Measurements from ENCODE around the gene PSG3. TPM values are rescaled to one million over a fixed set of nuclear protein-coding genes. Genes with fewer than 3 reads are reported as not detected.
"Not testable (repeated sequence)": the region's sequence is repeated elsewhere in the genome, so short reads cannot be mapped to it uniquely, and the experiment has no call there.

PSG3 gene
- total and polyA plus RNA-seq, 11 donors = not detected

GRCh38 chr19:42764836-42765235 is 24.6 kb upstream of the PSG3 start:
- intact Hi-C loops (cut with DNase I) = no loop called here
- 77 to 82% (median 79%) methylated on average over 3 of the region's 3 CpGs for WGBS, 4 donors
- TF ChIP-seq CTCF (IDR thresholded peaks at IDR 0.05) (no peak), POLR2A (IDR thresholded peaks at IDR 0.05) (no peak)
- H3K36me3 ChIP-seq = no peaks in the 10 kb centered on the region
- no peaks in the 10 kb centered on the region for H3K9me3 ChIP-seq
- ATAC-seq = no peak
- no peak overlapping the region for H3K27ac ChIP-seq
- no peaks in the 10 kb centered on the region for H3K27me3 ChIP-seq
- H3K4me3 ChIP-seq = no peak overlapping the region
- no peak for DNase-seq
- H3K4me1 ChIP-seq = no peaks in the 10 kb centered on the region

GRCh38 chr19:42762789-42763188 is 22.5 kb upstream of the PSG3 start:
- intact Hi-C loops (cut with DNase I) = no loop called here
- no peak overlapping the region for H3K27ac ChIP-seq
- H3K9me3 ChIP-seq = no peaks in the 10 kb centered on the region
- no peak for TF ChIP-seq CTCF (IDR thresholded peaks at IDR 0.05)
- no peak for TF ChIP-seq POLR2A (IDR thresholded peaks at IDR 0.05)
- WGBS, 4 donors = 82 to 95% (median 89%) methylated on average over 2 of the region's 2 CpGs
- no peak overlapping the region for H3K4me3 ChIP-seq
- no peak for ATAC-seq
- H3K27me3 ChIP-seq = no peaks in the 10 kb centered on the region
- no peak for DNase-seq
- H3K36me3 ChIP-seq = no peaks in the 10 kb centered on the region
- H3K4me1 ChIP-seq = no peaks in the 10 kb centered on the region

- intact Hi-C loops (cut with DNase I); H3K4me1 ChIP-seq; H3K9me3 ChIP-seq; H3K27me3 ChIP-seq; H3K36me3 ChIP-seq; ATAC-seq; H3K4me3 ChIP-seq; DNase-seq; H3K27ac ChIP-seq: not testable (repeated sequence)
- WGBS, 4 donors = 50 to 100% (median 71%) methylated on average over 1 of the region's 1 CpG
Measured at GRCh38 chr19:42761924-42762295, 21.6 kb upstream of the PSG3 start.

GRCh38 chr19:42760954-42761923 is 21.0 kb upstream of the PSG3 start:
- H3K27me3 ChIP-seq; intact Hi-C loops (cut with DNase I); DNase-seq; ATAC-seq; H3K4me1 ChIP-seq; H3K36me3 ChIP-seq; H3K9me3 ChIP-seq; H3K27ac ChIP-seq; H3K4me3 ChIP-seq: not testable (repeated sequence)
- WGBS, 4 donors = 58 to 68% (median 65%) methylated on average over 7 of the region's 7 CpGs

- H3K4me3 ChIP-seq; H3K9me3 ChIP-seq; H3K27me3 ChIP-seq; DNase-seq; H3K36me3 ChIP-seq; H3K4me1 ChIP-seq; ATAC-seq; intact Hi-C loops (cut with DNase I); H3K27ac ChIP-seq: not testable (repeated sequence)
- peak in 1 of 12 donors; percentile 17 for TF ChIP-seq CTCF (IDR thresholded peaks at IDR 0.05)
- 0 to 20% (median 15%) methylated on average over 1 to 3 of the region's 3 CpGs for WGBS, 4 donors
Measured at GRCh38 chr19:42758667-42759066, 18.4 kb upstream of the PSG3 start.

GRCh38 chr19:42752246-42752645 is 12.0 kb upstream of the PSG3 start:
- WGBS, 4 donors = 78 to 95% (median 93%) methylated on average over 1 of the region's 1 CpG
- ATAC-seq; H3K9me3 ChIP-seq; intact Hi-C loops (cut with DNase I); H3K27me3 ChIP-seq; H3K4me3 ChIP-seq; H3K27ac ChIP-seq; H3K36me3 ChIP-seq; DNase-seq; H3K4me1 ChIP-seq: not testable (repeated sequence)

All from heart left ventricle (tissue), 16 donors.